ENCODE results near the gene ZNF726.
"Not testable (repeated sequence)": the region's sequence is repeated elsewhere in the genome, so short reads cannot be mapped to it uniquely, and the experiment has no call there.

Gene ZNF726

DNA sequence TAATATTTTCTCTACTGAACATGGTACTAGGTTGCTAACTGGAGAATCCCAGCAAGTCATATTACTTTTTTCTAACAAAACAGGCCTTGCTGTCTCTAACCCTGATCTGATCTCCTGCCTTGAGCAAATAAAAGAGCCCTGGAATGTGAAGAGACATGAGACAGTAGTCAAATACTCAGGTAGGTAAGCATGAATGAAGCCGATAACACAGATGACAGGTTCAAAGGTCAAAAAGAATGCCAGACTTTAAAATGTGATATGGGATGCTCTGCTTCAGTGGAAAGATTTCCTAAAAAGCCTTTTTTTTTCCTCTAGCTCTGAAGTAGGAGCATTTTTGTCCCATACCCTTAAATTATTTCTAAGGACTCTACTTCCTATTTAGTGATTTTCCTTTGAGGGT lies 28.7 kb downstream of the ZNF726 start:
- DNase-seq (ENCODE audit: low read depth in 2 of 2) = no peak

GRCh38 chr19:23946569-23946968 lies 31.9 kb downstream of the ZNF726 start:
- DNase-seq (ENCODE audit: low read depth in 2 of 2) = no peak

DNA sequence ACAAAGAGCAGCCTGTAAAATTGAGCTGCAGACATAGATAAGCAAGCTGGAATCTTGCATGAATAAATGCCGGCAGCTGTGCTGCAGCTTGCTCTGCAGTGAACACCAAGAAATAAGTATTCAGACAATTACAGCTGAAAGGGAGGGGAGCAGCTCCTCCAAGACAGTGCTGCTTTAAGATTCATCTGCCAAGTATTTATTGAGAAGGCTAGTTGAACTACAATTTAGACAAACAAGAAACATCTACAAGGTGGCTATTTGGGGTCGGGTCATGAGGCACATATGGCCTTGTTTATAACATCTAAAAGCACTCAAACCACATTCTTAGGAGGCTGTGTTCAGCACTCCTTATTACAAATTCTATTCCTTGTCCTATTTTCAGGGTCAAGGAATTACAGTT lies 34.9 kb downstream of the ZNF726 start:
- no peak for DNase-seq (ENCODE audit: low read depth in 2 of 2)

DNA sequence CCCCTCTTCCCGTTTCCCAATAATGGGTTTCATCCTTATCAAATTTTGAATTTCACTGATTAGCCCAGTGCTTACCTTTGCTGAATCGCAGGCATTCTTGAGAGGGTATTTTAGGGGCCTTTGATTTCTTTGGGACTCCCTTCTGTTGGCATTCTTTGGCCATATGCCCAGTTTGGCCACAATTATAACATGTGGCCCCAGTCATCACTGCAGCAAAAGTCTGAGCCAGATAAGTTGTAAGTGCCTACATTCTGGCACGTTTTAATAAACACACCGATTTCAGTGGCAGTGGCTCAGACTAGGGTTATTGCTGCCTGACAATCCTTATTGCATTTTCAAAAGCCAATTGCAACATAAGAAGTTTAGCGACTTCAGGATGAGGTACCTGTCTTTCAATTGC lies 41.4 kb downstream of the ZNF726 start:
- no peak for DNase-seq (ENCODE audit: low read depth in 2 of 2)

DNA sequence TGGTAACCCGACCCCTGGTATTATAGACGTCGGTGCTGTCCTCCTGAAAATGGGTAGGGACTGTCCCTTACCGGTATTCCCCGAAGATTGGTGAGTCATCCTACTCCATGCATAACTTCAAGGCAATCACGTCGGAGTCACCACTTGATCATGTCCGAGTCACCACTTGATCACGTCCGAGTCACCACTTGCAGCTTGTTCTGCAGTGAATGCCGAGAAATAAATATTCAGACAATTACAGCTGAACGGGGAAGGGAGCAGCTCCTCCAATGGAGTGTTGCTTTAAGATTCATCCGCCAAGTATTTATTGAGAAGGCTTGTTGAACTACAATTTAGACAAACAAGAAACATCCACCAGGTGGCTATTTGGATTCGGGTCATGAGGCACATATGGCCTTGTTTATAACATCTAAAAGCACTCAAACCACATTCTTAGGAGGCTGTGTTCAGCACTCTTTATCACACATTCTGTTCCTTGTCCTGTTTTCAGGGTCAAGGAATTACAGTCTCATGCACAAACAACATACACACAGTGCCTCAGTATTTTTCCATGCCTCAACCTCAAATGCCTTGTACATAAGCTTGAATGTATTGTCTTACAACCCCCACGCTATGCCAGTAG lies 43.1 kb downstream of the ZNF726 start:
- DNase-seq (ENCODE audit: low read depth in 2 of 2) = no peak

- not testable (repeated sequence) for DNase-seq (ENCODE audit: low read depth in 2 of 2)
These were observed 48.7 kb downstream of the ZNF726 start for GRCh38 chr19:23963396-23963795.

DNA sequence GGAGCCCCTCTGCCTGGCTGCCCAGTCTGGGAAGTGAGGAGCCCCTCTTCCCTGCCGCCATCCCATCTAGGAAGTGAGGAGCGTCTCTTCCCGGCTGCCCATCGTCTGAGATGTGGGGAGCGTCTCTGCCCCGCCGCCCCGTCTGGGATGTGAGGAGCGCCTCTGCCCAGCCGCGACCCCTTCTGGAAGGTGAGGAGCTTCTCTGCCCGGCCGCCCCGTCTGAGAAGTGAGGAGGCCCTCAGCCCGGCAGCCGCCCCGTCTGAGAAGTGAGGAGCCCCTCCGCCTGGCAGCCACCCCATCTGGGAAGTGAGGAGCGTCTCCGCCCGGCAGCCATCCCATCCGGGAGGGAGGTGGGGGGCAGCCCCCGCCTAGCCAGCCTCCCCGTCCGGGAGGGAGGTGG lies 49.2 kb downstream of the ZNF726 start:
- not testable (repeated sequence) for DNase-seq (ENCODE audit: low read depth in 2 of 2)

DNA sequence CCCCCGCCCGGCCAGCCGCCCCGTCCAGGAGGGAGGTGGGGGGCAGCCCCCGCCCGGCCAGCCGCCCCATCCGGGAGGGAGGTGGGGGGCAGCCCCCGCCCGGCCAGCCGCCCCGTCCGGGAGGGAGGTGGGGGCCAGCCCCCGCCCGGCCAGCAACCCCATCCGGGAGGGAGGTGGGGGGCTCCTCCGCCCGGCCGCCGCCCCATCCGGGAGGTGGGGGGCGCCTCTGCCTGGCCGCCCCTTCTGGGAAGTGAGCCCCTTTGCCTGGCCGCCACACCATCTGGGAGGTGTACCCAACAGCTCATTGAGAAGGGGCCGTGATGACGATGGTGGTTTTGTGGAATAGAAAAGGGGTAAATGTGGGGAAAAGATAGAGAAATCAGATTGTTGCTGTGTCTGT lies 49.6 kb downstream of the ZNF726 start:
- not testable (repeated sequence) for DNase-seq (ENCODE audit: low read depth in 2 of 2)

GRCh38 chr19:23969630-23970029 lies 54.9 kb downstream of the ZNF726 start:
- DNase-seq (ENCODE audit: low read depth in 2 of 2) = no peak

DNA sequence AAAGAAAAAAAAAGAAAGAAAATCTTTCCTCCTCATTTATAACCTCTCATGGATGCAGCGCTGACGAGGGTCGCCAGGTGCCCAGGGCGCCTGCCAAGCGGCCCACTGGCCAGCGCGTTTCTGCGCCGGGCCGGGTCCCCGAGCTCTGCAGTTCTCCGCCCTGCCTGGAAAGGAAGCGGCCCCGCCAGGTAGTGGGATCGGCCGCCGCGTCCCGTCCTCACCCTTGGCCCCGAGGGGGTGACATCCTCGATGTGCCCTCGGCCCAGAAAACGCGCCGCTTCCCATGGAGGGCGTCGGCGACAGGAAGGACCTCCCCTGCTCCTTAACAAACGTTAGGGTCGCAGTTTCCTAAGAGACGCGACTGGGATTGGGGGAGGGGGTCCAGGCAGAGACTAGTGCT lies 56.9 kb downstream of the ZNF726 start:
- DNase-seq (ENCODE audit: low read depth in 2 of 2) = no peak

- no peak for DNase-seq (ENCODE audit: low read depth in 2 of 2)
These were observed 57.5 kb downstream of the ZNF726 start for GRCh38 chr19:23972161-23972560.

DNA sequence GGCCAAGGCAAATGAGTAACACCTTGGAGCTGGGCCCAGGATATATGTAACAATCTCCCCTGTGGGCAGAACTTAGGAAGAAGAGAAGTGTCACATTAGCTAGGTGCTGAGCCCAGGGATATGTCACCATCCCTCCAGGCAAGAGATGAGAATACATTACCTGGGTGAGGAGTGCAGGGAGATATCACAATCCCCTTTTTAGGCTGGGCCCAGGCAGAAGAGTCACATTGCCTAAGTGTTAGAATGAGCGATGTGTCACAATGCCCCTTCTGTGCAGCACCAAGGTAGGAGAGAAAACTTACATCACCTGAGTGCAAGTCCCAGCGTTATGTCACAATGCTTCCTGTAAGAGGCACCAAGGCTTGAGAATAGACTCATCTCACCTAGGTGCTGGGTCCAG lies 60.3 kb downstream of the ZNF726 start:
- DNase-seq (ENCODE audit: low read depth in 2 of 2) = no peak

- DNase-seq (ENCODE audit: low read depth in 2 of 2) = not testable (repeated sequence)
These were observed 61.9 kb downstream of the ZNF726 start for GRCh38 chr19:23976631-23977030.

GRCh38 chr19:23977256-23977655 lies 62.6 kb downstream of the ZNF726 start:
- not testable (repeated sequence) for DNase-seq (ENCODE audit: low read depth in 2 of 2)

- DNase-seq (ENCODE audit: low read depth in 2 of 2) = no peak
These were observed 63.4 kb downstream of the ZNF726 start for GRCh38 chr19:23978068-23978467.

DNA sequence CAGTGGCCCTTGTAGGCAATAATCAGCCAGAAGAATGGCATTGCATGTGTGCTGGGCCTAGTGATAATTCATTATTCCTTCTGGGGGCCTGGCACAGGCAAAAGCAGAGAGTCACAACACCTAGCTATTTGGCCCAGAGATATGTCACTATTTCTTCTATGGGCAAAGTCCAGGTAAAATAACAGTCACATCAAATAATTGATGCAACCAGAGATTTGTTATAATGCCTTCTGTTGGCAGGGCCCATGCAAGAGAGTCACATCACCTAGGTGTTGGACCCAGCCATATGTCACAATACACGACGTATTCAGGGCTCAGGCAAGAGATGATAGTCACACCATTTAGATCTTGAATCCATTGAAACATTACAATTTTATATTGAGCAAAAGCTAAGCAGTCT lies 66.1 kb downstream of the ZNF726 start:
- no peak for DNase-seq (ENCODE audit: low read depth in 2 of 2)

DNA sequence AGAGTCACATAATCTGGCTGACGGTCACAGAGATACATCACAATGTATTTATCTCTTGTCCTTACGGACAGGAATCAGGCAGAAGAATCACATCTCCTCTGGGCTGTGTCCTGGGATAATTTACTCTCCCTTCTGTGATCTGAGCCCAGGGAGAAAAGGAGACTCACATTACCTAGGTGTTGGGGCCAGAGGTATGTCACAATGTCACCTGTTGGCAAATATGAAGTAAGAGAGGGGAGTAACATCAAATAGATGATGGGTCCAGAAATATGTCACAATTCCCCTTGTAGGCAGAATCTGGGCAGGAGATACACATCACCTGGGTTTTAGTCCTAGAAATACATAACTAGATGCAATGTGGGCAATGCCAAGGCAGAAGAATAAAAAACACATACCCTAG lies 67.2 kb downstream of the ZNF726 start:
- DNase-seq (ENCODE audit: low read depth in 2 of 2) = no peak

GRCh38 chr19:23983406-23983805 lies 68.7 kb downstream of the ZNF726 start:
- no peak for DNase-seq (ENCODE audit: low read depth in 2 of 2)

All from stimulated activated CD4-positive, alpha-beta T cell treated with anti-CD3 and anti-CD28 coated beads, Interleukin-12 subunit alpha, Interleukin-12 subunit beta, amount 100 ng/mL, for 24 hours (primary cell).